A673 (cell line): Measurements from ENCODE around the gene VPS11.

ENCODE experiments used
- CTCF ChIP-seq: fragments of 300-800, 200-600 bp; sonication (generic); conservative IDR thresholded peaks from 2 replicates; pipeline ENCODE4 v1.5.1; 2017; ENCODE audit warnings: low read depth, mild to moderate bottlenecking, antibody characterized with exemption, low read length, moderate library complexity, mixed read lengths
- EZH2 ChIP-seq: fragments of 200-600 bp; sonication (generic); IDR thresholded peaks from 2 replicates; pipeline ENCODE4 v1.6.1; 2017; ENCODE audit warnings: borderline replicate concordance, low read depth, mild to moderate bottlenecking, mixed read lengths, antibody characterized with exemption, low read length; ENCODE audit not compliant: poor library complexity, severe bottlenecking

DNA sequence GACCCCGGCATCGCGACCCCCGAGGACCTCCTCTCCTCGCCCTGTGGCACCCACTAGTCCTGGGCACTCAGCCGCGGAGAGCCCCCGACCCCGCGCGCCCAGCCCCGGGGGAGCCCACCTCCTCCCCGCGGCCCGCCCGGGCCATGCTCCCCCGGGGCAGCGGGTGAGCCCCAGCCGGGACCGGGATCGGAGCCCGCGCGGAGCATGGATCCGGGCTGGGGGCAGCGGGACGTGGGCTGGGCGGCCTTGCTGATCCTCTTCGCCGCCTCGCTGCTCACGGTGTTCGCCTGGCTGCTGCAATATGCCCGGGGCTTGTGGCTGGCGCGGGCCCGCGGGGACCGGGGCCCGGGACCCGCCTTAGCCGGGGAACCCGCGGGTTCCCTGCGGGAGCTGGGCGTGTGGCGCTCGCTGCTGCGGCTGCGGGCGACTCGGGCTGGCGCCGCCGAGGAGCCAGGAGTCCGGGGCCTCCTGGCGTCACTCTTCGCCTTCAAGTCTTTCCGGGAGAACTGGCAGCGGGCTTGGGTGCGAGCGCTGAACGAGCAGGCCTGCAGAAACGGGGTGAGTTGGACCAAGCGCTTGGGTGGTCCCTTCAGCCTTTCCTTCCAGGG is 40.0 kb downstream of the VPS11 start:
- no peak for TF ChIP-seq CTCF
- no peak for TF ChIP-seq EZH2
